Measurements from ENCODE around the gene RAB1A. TPM values are rescaled to one million over a fixed set of nuclear protein-coding genes. Genes with fewer than 3 reads are reported as not detected.

Gene RAB1A
- polyA plus RNA-seq, 2 of the 4 experiments (the other 2 are of a cell fraction), result 308 to 417 TPM

- H3K4me1 ChIP-seq, result peaks cover 37% of the 10 kb centered on the region
- peak; percentile 52 to 85 for DNase-seq (ENCODE audit: low read depth in 1 of 2, low spot score in 1 of 2)
- ChIA-PET CTCF (interaction anchor here (0.5 to 5.9 kb wide), 55 partner anchors 10 to 1686 kb away, joined by 3 to 52 read pairs (median 4); partner anchors contain the start of genes ACTR2, CEP68 and RAB1A), POLR2A (interaction anchor here (0.5 to 2.2 kb wide), 7 partner anchors 9 to 371 kb away, joined by 3 to 23 read pairs (median 6); partner anchors contain the start of genes ACTR2, CEP68 and RAB1A)
- 26% methylated on average over 14 of the region's 14 CpGs for WGBS (ENCODE audit: missing lambda C conversion rate)
- peak overlapping the region; percentile 55 to 77 for H3K27ac ChIP-seq
- ATAC-seq, result peak; percentile 82 to 89
- TF ChIP-seq RAD21 (conservative IDR thresholded peaks at IDR 0.05 in 1 of 2, IDR thresholded peaks at IDR 0.05 in 1 of 2), result peak; percentile 82 to 89
- TF ChIP-seq BHLHE40 (IDR thresholded peaks at IDR 0.05; ENCODE audit: low read depth, low read length), result 0 out of 2 replicates have a peak, but pooled peaks have one; percentile 25
- 0 out of 5 replicates have a peak, but pooled peaks of 1 of the 2 experiments have one; percentile 29 for TF ChIP-seq JUN (IDR thresholded peaks at IDR 0.05)
- 0 out of 2 replicates have a peak, but pooled peaks have one; percentile 1 for TF ChIP-seq ZC3H11A (IDR thresholded peaks at IDR 0.05)
- TF ChIP-seq ELK1 (IDR thresholded peaks at IDR 0.05; ENCODE audit: low read depth, low read length), result no peak
- TF ChIP-seq CTCF (IDR thresholded peaks at IDR 0.05), result peak; percentile 79
- peak; percentile 73 for TF ChIP-seq SMC3 (IDR thresholded peaks at IDR 0.05)
- TF ChIP-seq FOSL2 (IDR thresholded peaks at IDR 0.05), result peak; percentile 62; the same call in 1 of the 2 replicates
- TF ChIP-seq FOSL2 (CRISPR knock-in tag; IDR thresholded peaks at IDR 0.05), result peak; percentile 87
- TF ChIP-seq MYC (IDR thresholded peaks at IDR 0.05; ENCODE audit: borderline replicate concordance, low read length), result no peak
- TF ChIP-seq PBX3 (IDR thresholded peaks at IDR 0.05), result 0 out of 2 replicates have a peak, but pooled peaks have one; percentile 29
- TF ChIP-seq POLR2AphosphoS2 (conservative IDR thresholded peaks at IDR 0.05; ENCODE audit: low read length), result no peak
- TF ChIP-seq MAFK (IDR thresholded peaks at IDR 0.05; ENCODE audit: partially characterized antibody), result peak; percentile 56
- peak in 1 of 2 experiments; percentile 20; a peak in 1 of 4 replicates for TF ChIP-seq CEBPB (IDR thresholded peaks at IDR 0.05)
- TF ChIP-seq MAX (IDR thresholded peaks at IDR 0.05), result peak; percentile 52
- peak; percentile 30; the same call in 1 of the 2 replicates for TF ChIP-seq E2F6 (IDR thresholded peaks at IDR 0.05; ENCODE audit: borderline replicate concordance, low read depth)
- TF ChIP-seq JUNB (IDR thresholded peaks at IDR 0.05), result peak; percentile 40; the same call in 1 of the 2 replicates
- TF ChIP-seq RARB (CRISPR knock-in tag; IDR thresholded peaks at IDR 0.05), result no peak
- no peaks in the 10 kb centered on the region for H3K9me3 ChIP-seq
- H3K4me3 ChIP-seq, result no peak overlapping the region
- peak; percentile 61 for FAIRE-seq
- H3K4me2 ChIP-seq, result peak overlapping the region; percentile 72
These were observed 65.0 kb downstream of the RAB1A start for GRCh38 chr2:65064728-65065552.

Data from A549 (cell line).